ENCODE results near the gene MARCHF3. TPM values are rescaled to one million over a fixed set of nuclear protein-coding genes. Genes with fewer than 3 reads are reported as not detected.
"Not testable (repeated sequence)": the region's sequence is repeated elsewhere in the genome, so short reads cannot be mapped to it uniquely, and the experiment has no call there.

Gene MARCHF3
- total RNA-seq, 1 donor from 2014 or later = 5.7 TPM

DNA sequence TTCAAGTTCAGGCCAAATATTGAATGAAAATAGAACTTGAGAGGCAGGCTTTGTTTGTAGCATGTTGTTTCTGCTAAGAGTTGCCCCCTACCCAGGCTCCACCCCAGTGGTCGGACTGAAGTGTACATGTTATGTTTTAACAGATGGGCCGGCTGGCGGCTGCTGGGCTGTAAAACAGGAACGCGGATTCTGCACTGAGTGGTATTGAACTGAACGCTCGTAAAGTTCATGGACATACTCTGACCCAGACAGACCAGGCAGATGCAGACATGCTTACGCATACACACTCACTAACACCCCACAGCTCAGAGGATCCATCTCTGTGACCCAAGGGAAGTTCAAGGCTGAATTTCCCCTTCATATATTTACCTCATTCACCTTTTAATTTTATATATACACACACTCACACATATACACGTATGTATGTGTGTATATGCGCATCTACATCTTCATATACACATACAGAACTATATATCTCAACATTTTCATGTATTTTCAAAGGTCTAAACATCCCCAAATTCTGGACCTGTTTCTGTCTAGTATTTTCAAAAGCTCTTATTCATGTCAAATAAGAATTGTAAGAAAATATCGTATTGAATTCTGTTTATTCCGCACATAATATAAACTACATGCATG lies 1.4 kb downstream of the MARCHF3 start:
- Mint-ChIP-seq H3K4me1 (ENCODE audit: low read depth, unreplicated experiment) (peaks cover 19% of the 10 kb centered on the region), H3K27me3 (ENCODE audit: unreplicated experiment) (peaks cover 6% of the 10 kb centered on the region), H3K36me3 (ENCODE audit: unreplicated experiment) (no peaks in the 10 kb centered on the region), H3K9me3 (ENCODE audit: unreplicated experiment) (peaks cover 11% of the 10 kb centered on the region), H3K4me3 (ENCODE audit: unreplicated experiment) (peak overlapping the region; percentile 72), H3K27ac (ENCODE audit: unreplicated experiment) (peak overlapping the region; percentile 63)
- TF ChIP-seq, protein P1, sequence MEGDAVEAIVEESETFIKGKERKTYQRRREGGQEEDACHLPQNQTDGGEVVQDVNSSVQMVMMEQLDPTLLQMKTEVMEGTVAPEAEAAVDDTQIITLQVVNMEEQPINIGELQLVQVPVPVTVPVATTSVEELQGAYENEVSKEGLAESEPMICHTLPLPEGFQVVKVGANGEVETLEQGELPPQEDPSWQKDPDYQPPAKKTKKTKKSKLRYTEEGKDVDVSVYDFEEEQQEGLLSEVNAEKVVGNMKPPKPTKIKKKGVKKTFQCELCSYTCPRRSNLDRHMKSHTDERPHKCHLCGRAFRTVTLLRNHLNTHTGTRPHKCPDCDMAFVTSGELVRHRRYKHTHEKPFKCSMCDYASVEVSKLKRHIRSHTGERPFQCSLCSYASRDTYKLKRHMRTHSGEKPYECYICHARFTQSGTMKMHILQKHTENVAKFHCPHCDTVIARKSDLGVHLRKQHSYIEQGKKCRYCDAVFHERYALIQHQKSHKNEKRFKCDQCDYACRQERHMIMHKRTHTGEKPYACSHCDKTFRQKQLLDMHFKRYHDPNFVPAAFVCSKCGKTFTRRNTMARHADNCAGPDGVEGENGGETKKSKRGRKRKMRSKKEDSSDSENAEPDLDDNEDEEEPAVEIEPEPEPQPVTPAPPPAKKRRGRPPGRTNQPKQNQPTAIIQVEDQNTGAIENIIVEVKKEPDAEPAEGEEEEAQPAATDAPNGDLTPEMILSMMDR (IDR thresholded peaks at IDR 0.05; ENCODE audit: partially characterized antibody, unreplicated experiment) = no peak
- peak; percentile 77 for DNase-seq

DNA sequence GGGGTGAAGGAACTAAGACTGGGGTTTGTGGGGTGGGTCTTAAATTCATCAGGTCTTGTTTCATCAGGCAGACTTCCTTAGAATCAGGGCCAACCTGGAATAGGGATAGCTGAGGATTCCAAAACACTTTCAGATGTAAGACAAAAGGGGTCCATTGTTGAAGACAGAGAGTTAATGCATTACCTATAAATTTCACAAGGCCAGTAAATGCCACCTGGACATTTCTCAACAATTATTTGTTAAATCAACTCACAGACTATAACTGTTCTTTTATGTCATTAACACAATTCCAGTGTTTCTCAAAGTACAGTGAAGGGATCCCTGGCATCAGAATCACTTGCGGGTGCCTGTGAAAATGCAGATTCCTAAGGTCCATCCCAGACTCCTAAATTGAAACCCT lies 2.8 kb downstream of the MARCHF3 start:
- H3K27ac Mint-ChIP-seq (ENCODE audit: unreplicated experiment) = no peak overlapping the region
- peaks cover 4% of the 10 kb centered on the region for H3K27me3 Mint-ChIP-seq (ENCODE audit: unreplicated experiment)
- peaks cover 20% of the 10 kb centered on the region for H3K4me1 Mint-ChIP-seq (ENCODE audit: low read depth, unreplicated experiment)
- no peak overlapping the region for H3K4me3 Mint-ChIP-seq (ENCODE audit: unreplicated experiment)
- DNase-seq = no peak
- TF ChIP-seq, protein P1 (IDR thresholded peaks at IDR 0.05; ENCODE audit: partially characterized antibody, unreplicated experiment) = no peak
- peaks cover 11% of the 10 kb centered on the region for H3K9me3 Mint-ChIP-seq (ENCODE audit: unreplicated experiment)
- H3K36me3 Mint-ChIP-seq (ENCODE audit: unreplicated experiment) = no peaks in the 10 kb centered on the region

DNA sequence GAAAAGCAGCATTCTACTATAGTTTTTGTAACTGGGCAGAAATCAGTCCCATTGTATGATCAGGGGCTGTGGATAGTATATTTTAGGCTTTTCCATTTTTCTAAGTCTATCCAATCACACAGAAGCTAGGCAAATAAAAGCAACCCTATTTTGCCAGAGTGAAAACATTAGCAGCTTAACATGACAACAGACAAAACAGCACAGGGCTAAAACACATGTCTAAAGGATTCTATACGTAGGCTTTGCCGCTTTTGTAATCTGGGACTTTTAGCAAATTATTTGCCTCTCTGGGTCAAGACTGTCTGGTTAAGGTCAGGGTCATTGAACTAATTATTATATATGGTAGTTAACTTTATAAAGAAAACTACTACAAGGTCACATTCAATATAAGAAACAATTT lies 4.2 kb downstream of the MARCHF3 start:
- Mint-ChIP-seq H3K9me3 (ENCODE audit: unreplicated experiment) (peaks cover 9% of the 10 kb centered on the region), H3K4me3 (ENCODE audit: unreplicated experiment) (no peak overlapping the region), H3K36me3 (ENCODE audit: unreplicated experiment) (no peaks in the 10 kb centered on the region), H3K4me1 (ENCODE audit: low read depth, unreplicated experiment) (peaks cover 25% of the 10 kb centered on the region), H3K27ac (ENCODE audit: unreplicated experiment) (no peak overlapping the region), H3K27me3 (ENCODE audit: unreplicated experiment) (peaks cover 2% of the 10 kb centered on the region)
- TF ChIP-seq, protein P1 (IDR thresholded peaks at IDR 0.05; ENCODE audit: partially characterized antibody, unreplicated experiment) = no peak
- DNase-seq = no peak

DNA sequence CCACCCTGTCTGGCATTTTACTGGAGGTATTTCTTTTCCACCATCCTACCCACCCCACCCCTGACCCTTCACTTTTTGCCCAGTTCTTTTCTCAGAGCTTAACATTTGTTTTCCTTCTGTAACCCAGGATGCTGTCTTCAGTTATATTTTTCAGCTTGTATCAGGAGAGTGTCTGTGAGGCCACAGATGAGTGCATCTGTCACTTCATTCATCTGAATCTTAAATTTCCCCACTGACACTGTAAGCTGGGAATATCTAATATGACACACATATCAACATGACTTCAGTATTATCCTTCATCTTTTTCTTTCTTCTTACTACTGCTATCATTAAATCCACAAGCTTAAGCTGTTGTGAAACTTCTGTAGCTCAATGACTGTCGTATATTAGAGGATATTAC lies 4.9 kb downstream of the MARCHF3 start:
- Mint-ChIP-seq H3K36me3 (ENCODE audit: unreplicated experiment) (no peaks in the 10 kb centered on the region), H3K4me3 (ENCODE audit: unreplicated experiment) (peak overlapping the region; percentile 47), H3K9me3 (ENCODE audit: unreplicated experiment) (peaks cover 9% of the 10 kb centered on the region), H3K27ac (ENCODE audit: unreplicated experiment) (peak overlapping the region; percentile 67), H3K4me1 (ENCODE audit: low read depth, unreplicated experiment) (peaks cover 25% of the 10 kb centered on the region), H3K27me3 (ENCODE audit: unreplicated experiment) (peaks cover 2% of the 10 kb centered on the region)
- DNase-seq = no peak
- TF ChIP-seq, protein P1 (IDR thresholded peaks at IDR 0.05; ENCODE audit: partially characterized antibody, unreplicated experiment) = no peak

DNA sequence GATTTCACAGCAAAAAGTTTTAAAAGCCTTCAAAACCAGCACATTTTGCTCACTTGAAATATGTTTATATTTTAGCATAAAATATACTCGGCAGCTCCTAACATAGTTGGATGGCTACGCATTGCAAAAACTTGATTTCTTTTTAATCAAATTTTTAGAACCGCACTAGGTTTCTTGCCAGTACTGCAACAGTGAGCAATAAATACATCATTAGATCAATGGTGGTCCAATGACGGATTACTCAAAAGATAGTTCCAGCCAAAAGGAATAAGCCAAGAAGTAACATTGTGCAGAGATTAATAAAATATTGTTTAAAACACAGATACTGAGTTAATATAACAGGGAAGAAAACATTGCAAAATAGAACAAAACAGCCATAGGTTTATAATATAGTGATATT lies 5.5 kb downstream of the MARCHF3 start:
- TF ChIP-seq, protein P1 (IDR thresholded peaks at IDR 0.05; ENCODE audit: partially characterized antibody, unreplicated experiment) = no peak
- H3K4me3 Mint-ChIP-seq (ENCODE audit: unreplicated experiment) = peak overlapping the region; percentile 73
- peaks cover 2% of the 10 kb centered on the region for H3K27me3 Mint-ChIP-seq (ENCODE audit: unreplicated experiment)
- no peak for DNase-seq
- H3K27ac Mint-ChIP-seq (ENCODE audit: unreplicated experiment) = no peak overlapping the region
- no peaks in the 10 kb centered on the region for H3K36me3 Mint-ChIP-seq (ENCODE audit: unreplicated experiment)
- peaks cover 9% of the 10 kb centered on the region for H3K9me3 Mint-ChIP-seq (ENCODE audit: unreplicated experiment)
- peaks cover 25% of the 10 kb centered on the region for H3K4me1 Mint-ChIP-seq (ENCODE audit: low read depth, unreplicated experiment)

DNA sequence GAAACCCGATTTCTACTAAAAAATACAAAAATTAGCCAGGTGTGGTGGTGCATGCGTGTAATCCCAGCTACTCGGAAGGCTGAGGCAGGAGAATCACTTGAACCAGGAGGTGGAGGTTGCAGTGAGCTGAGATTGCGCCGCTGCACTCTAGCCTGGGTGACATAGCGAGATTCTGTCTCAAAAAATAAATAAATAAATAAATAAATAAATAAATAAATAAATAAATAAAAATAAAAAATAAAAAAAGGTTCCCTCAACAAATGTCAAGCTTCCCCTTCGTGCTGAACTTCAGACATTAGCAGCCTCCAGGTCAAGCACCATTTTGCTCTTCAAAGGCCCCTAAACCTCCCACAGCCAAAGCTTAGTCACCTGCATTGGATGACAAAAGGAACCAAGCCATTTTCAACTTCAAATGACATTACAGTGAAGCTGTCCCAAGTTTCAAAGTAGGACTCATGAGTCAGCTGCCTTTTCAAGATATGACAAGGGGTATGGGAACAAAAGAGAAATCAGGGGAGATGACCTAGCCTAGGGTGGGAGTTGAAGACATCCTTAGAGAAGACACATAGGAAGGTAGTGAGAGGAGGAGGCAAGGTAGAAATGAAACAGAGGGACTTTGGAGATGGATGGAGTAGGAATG lies 6.7 kb downstream of the MARCHF3 start:
- not testable (repeated sequence) for H3K27me3 Mint-ChIP-seq (ENCODE audit: unreplicated experiment); H3K9me3 Mint-ChIP-seq (ENCODE audit: unreplicated experiment); H3K4me3 Mint-ChIP-seq (ENCODE audit: unreplicated experiment); DNase-seq; H3K36me3 Mint-ChIP-seq (ENCODE audit: unreplicated experiment); H3K27ac Mint-ChIP-seq (ENCODE audit: unreplicated experiment)
- peaks cover 28% of the 10 kb centered on the region for H3K4me1 Mint-ChIP-seq (ENCODE audit: low read depth, unreplicated experiment)

All from glutamatergic neuron (in vitro differentiated cells).